Measurements from ENCODE around the gene LRRC18.

Gene LRRC18

GRCh38 chr10:48946332-48946731 lies 6.7 kb upstream of the LRRC18 start:
- TF ChIP-seq CTCF (IDR thresholded peaks at IDR 0.05; ENCODE audit: low read depth, low read length), result no peak
- no peak for DNase-seq (ENCODE audit: extremely low read depth, low read depth)

- no peak for DNase-seq (ENCODE audit: extremely low read depth, low read depth)
- no peak for TF ChIP-seq CTCF (IDR thresholded peaks at IDR 0.05; ENCODE audit: low read depth, low read length)
Observed at GRCh38 chr10:48945441-48946130, 5.9 kb upstream of the LRRC18 start.

DNA sequence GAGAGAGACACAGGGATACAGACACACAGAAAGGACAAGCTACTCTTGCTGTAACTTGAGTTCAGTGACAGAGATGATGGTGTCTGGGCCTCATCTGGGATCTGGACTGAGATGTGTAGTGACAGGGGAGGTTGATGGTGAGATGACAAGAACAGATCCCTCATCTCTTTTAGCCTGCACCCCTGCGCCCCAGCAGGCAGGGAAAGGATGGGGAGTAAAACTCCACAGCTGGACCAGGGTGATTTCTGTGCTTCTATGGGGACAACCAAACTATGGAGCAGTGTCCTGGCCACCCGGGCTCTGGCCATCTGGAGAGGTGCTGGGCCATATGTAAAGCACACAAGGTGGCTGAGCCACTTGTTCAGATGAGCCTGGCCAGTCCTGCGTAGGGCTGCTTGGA lies 4.5 kb upstream of the LRRC18 start:
- DNase-seq (ENCODE audit: extremely low read depth, low read depth), result no peak
- no peak for TF ChIP-seq CTCF (IDR thresholded peaks at IDR 0.05; ENCODE audit: low read depth, low read length)

DNA sequence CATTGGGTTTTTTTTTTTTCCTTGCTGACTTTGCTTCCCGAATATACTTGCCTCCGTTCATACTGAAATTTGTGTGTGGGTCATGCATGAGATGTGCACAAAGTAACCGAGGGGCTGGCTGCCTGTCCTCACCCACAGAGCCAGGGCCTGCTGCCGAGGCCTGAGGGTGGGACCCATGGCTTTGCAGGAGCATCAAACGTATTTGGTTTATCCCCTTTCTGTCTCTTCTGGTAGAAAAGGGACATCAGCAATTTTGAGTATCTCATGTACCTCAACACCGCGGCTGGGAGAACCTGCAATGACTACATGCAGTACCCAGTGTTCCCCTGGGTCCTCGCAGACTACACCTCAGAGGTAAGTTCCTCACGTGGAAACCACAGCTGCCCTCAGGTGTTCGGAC lies 3.5 kb upstream of the LRRC18 start:
- no peak for TF ChIP-seq CTCF (IDR thresholded peaks at IDR 0.05; ENCODE audit: low read depth, low read length)
- DNase-seq (ENCODE audit: extremely low read depth, low read depth), result no peak

DNA sequence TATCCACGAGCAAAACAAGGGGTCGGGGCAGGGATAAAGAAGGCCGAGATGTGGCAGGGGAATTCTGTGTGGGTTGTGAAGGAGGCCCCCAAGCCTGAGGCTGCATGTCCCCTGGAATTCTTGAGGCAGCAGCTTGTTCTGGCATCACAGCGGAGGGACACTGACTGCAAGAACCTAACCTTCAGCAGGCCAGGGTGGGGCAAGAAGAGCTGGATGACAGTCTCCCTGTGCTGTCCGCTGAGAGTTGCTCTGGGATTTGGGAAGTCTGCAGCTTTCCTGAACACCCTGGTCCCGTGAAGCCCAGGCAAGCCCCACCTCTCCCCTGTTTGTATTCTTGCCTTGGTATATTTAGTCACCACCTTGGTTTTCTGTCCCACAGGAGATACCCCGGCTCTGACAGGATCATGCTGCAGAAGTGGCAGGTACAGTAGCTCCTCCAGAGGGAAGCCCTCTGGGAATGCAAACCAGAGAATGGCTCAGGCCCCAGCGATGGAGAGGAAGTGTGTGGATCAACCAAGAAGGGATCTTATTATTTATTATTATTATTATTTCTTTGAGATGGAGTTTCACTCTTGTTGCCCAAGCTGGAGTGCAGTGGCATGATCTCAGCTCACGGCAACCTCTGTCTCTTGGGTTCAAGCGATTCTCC lies 1.9 kb upstream of the LRRC18 start:
- no peak for DNase-seq (ENCODE audit: extremely low read depth, low read depth)
- no peak for TF ChIP-seq CTCF (IDR thresholded peaks at IDR 0.05; ENCODE audit: low read depth, low read length)

- DNase-seq (ENCODE audit: extremely low read depth, low read depth), result no peak
- no peak for TF ChIP-seq CTCF (IDR thresholded peaks at IDR 0.05; ENCODE audit: low read depth, low read length)
Observed at GRCh38 chr10:48940958-48941357, 1.3 kb upstream of the LRRC18 start.

DNA sequence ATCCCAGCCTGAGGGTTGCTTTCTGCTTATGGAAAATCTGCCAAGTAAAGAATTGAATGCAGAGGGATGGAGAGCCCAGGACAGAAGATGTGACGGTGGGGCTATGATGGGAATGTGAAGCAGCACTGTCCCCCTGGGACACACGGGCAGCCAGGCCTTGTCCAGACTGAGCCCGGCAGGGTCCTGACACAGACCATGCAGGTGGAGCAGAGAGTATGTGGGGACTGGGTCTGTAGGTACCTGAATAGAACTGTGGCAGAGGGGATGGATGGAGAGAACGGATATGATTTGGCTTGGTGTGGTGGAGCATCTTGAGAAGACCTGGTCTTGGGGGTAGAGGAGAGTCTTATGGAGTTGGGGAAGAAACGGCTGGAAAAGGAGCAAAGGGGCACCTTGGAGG lies 732 bp upstream of the LRRC18 start:
- no peak for DNase-seq (ENCODE audit: extremely low read depth, low read depth)

More for the DNA sequence above, 732 bp upstream of the LRRC18 start:
- TF ChIP-seq CTCF (IDR thresholded peaks at IDR 0.05; ENCODE audit: low read depth, low read length), result no peak
